Measurements from ENCODE around the gene MS4A4E. TPM values are rescaled to one million over a fixed set of nuclear protein-coding genes. Genes with fewer than 3 reads are reported as not detected.
"Not testable (repeated sequence)": the region's sequence is repeated elsewhere in the genome, so short reads cannot be mapped to it uniquely, and the experiment has no call there.

MS4A4E gene
- total RNA-seq, 2 donors from 2014 or later, result 1.5 TPM; not detected in 1

GRCh38 chr11:60194511-60194910, 48.4 kb downstream of the MS4A4E start:
- WGBS, result 56% methylated on average over 3 of the region's 3 CpGs
- intact Hi-C loops (cut with DNase I), result no loop called here
- Histone ChIP-seq H3K4me3 (no peak overlapping the region), H3K27me3 (replicated peaks; ENCODE audit: insufficient read depth) (no peaks in the 10 kb centered on the region), H3K4me1 (replicated peaks) (no peaks in the 10 kb centered on the region), H3K9me3 (no peaks in the 10 kb centered on the region), H3K36me3 (no peaks in the 10 kb centered on the region), H3K27ac (no peak overlapping the region)
- DNase-seq (ENCODE audit: low spot score), result no peak
- no peak for TF ChIP-seq POLR2A (IDR thresholded peaks at IDR 0.05)
- no peak for TF ChIP-seq CTCF (IDR thresholded peaks at IDR 0.05)
- TF ChIP-seq POLR2AphosphoS5 (IDR thresholded peaks at IDR 0.05), result no peak

- intact Hi-C loops (cut with DNase I), result no loop called here
- DNase-seq (ENCODE audit: low spot score), result no peak
- H3K4me3 ChIP-seq, result no peak overlapping the region
- peak in 3 of 4 experiments; percentile 43 to 59 (median 43) for TF ChIP-seq CTCF (IDR thresholded peaks at IDR 0.05)
- TF ChIP-seq POLR2A (IDR thresholded peaks at IDR 0.05), result no peak
- 18% methylated on average over 1 of the region's 1 CpG for WGBS
- no peak overlapping the region for H3K27ac ChIP-seq
- no peaks in the 10 kb centered on the region for H3K4me1 ChIP-seq (replicated peaks)
- H3K9me3 ChIP-seq, result no peaks in the 10 kb centered on the region
- H3K27me3 ChIP-seq (replicated peaks; ENCODE audit: insufficient read depth), result no peaks in the 10 kb centered on the region
- no peaks in the 10 kb centered on the region for H3K36me3 ChIP-seq
Observed at GRCh38 chr11:60193687-60194433, 49.1 kb downstream of the MS4A4E start.

GRCh38 chr11:60192564-60192963, 50.4 kb downstream of the MS4A4E start:
- H3K4me3 ChIP-seq; intact Hi-C loops (cut with DNase I); H3K9me3 ChIP-seq; H3K36me3 ChIP-seq; DNase-seq (ENCODE audit: low spot score); H3K4me1 ChIP-seq (replicated peaks); H3K27ac ChIP-seq; H3K27me3 ChIP-seq (replicated peaks; ENCODE audit: insufficient read depth): not testable (repeated sequence)
- WGBS, result 89% methylated on average over 4 of the region's 4 CpGs

- H3K9me3 ChIP-seq; H3K27me3 ChIP-seq (replicated peaks; ENCODE audit: insufficient read depth); H3K36me3 ChIP-seq; H3K4me1 ChIP-seq (replicated peaks); DNase-seq (ENCODE audit: low spot score); H3K27ac ChIP-seq; intact Hi-C loops (cut with DNase I); H3K4me3 ChIP-seq: not testable (repeated sequence)
- 37% methylated on average over 3 of the region's 3 CpGs for WGBS
Observed at GRCh38 chr11:60188481-60188880, 54.5 kb downstream of the MS4A4E start.

GRCh38 chr11:60186128-60186527, 56.8 kb downstream of the MS4A4E start:
- H3K9me3 ChIP-seq; H3K27me3 ChIP-seq (replicated peaks; ENCODE audit: insufficient read depth); DNase-seq (ENCODE audit: low spot score); H3K4me3 ChIP-seq; H3K36me3 ChIP-seq; intact Hi-C loops (cut with DNase I); H3K27ac ChIP-seq; H3K4me1 ChIP-seq (replicated peaks): not testable (repeated sequence)
- WGBS, result 94% methylated on average over 2 of the region's 2 CpGs

GRCh38 chr11:60185512-60185827, 57.5 kb downstream of the MS4A4E start:
- H3K4me1 ChIP-seq (replicated peaks); H3K36me3 ChIP-seq; H3K4me3 ChIP-seq; H3K27me3 ChIP-seq (replicated peaks; ENCODE audit: insufficient read depth); H3K9me3 ChIP-seq; H3K27ac ChIP-seq; intact Hi-C loops (cut with DNase I); DNase-seq (ENCODE audit: low spot score): not testable (repeated sequence)
- WGBS, result 45% methylated on average over 2 of the region's 2 CpGs

GRCh38 chr11:60184824-60185511, 58.0 kb downstream of the MS4A4E start:
- Histone ChIP-seq H3K4me1 (replicated peaks) (no peaks in the 10 kb centered on the region), H3K4me3 (no peak overlapping the region), H3K9me3 (no peaks in the 10 kb centered on the region), H3K27ac (no peak overlapping the region), H3K36me3 (no peaks in the 10 kb centered on the region), H3K27me3 (replicated peaks; ENCODE audit: insufficient read depth) (no peaks in the 10 kb centered on the region)
- TF ChIP-seq POLR2AphosphoS5 (IDR thresholded peaks at IDR 0.05) (no peak), POLR2A (IDR thresholded peaks at IDR 0.05) (no peak), CTCF (IDR thresholded peaks at IDR 0.05) (no peak)
- 54% methylated on average over 1 of the region's 1 CpG for WGBS
- intact Hi-C loops (cut with DNase I), result no loop called here
- no peak for DNase-seq (ENCODE audit: low spot score)

Measured in prostate gland (tissue), 2 donors.